Type B pancreatic cell (in vitro differentiated cells): ENCODE data around the gene DNAI2. TPM values are rescaled to one million over a fixed set of nuclear protein-coding genes. Genes with fewer than 3 reads are reported as not detected.

ENCODE experiments used
- DNase-seq: peaks from one replicate; pipeline ENCODE4 v3.0.0; 2021; ENCODE audit warnings: mixed read lengths; ENCODE audit not compliant: unreplicated experiment; ENCODE audit errors: extremely low spot score
- H3K27ac Mint-ChIP-seq: 2 replicates; pipeline ENCODE4 v1.8.0; 2021; ENCODE audit warnings: mild to moderate bottlenecking, mixed read lengths
- H3K27me3 Mint-ChIP-seq: 2 replicates; pipeline ENCODE4 v1.8.0; 2021; ENCODE audit warnings: mixed read lengths
- H3K36me3 Mint-ChIP-seq: 2 replicates; pipeline ENCODE4 v1.8.0; 2021; ENCODE audit warnings: mixed read lengths
- H3K4me1 Mint-ChIP-seq: one replicate; pipeline ENCODE4 v1.8.0; 2021; ENCODE audit warnings: mixed read lengths; ENCODE audit not compliant: unreplicated experiment
- H3K4me3 Mint-ChIP-seq: 2 replicates; pipeline ENCODE4 v1.8.0; 2021; ENCODE audit warnings: mild to moderate bottlenecking, mixed read lengths
- H3K9me3 Mint-ChIP-seq: 2 replicates; pipeline ENCODE4 v1.8.0; 2021; ENCODE audit warnings: mixed read lengths
- CTCF ChIP-seq: fragments of 200-600 bp; sonication (generic); conservative IDR thresholded peaks from 2 replicates; pipeline ENCODE4 v1.5.0; 2021; ENCODE audit warnings: antibody characterized with exemption, mild to moderate bottlenecking
- total RNA-seq: library from RNA; stranded (reverse); gene quantifications from 2 replicates; pipeline ENCODE4 v1.2.1, GENCODE V29; 2021; ENCODE audit warnings: low replicate concordance

Gene DNAI2
- total RNA-seq, 1 donor from 2014 or later, result 0.87 TPM

GRCh38 chr17:74241431-74241830 is 32.6 kb upstream of the DNAI2 start:
- TF ChIP-seq CTCF, result no peak
- no peaks in the 10 kb centered on the region for H3K27me3 Mint-ChIP-seq
- DNase-seq, result no peak
- no peak overlapping the region for H3K4me3 Mint-ChIP-seq
- no peaks in the 10 kb centered on the region for H3K9me3 Mint-ChIP-seq
- no peak overlapping the region for H3K27ac Mint-ChIP-seq
- peaks cover 17% of the 10 kb centered on the region for H3K4me1 Mint-ChIP-seq
- no peaks in the 10 kb centered on the region for H3K36me3 Mint-ChIP-seq

GRCh38 chr17:74241847-74242246 is 32.2 kb upstream of the DNAI2 start:
- Mint-ChIP-seq H3K27me3 (no peaks in the 10 kb centered on the region), H3K27ac (no peak overlapping the region), H3K9me3 (no peaks in the 10 kb centered on the region), H3K4me1 (peaks cover 16% of the 10 kb centered on the region), H3K4me3 (no peak overlapping the region), H3K36me3 (no peaks in the 10 kb centered on the region)
- TF ChIP-seq CTCF, result no peak
- no peak for DNase-seq

GRCh38 chr17:74243013-74243755 is 30.9 kb upstream of the DNAI2 start:
- no peaks in the 10 kb centered on the region for H3K36me3 Mint-ChIP-seq
- H3K4me1 Mint-ChIP-seq, result peaks cover 16% of the 10 kb centered on the region
- H3K27me3 Mint-ChIP-seq, result no peaks in the 10 kb centered on the region
- DNase-seq, result no peak
- H3K9me3 Mint-ChIP-seq, result no peaks in the 10 kb centered on the region
- TF ChIP-seq CTCF, result no peak
- no peak overlapping the region for H3K27ac Mint-ChIP-seq
- H3K4me3 Mint-ChIP-seq, result no peak overlapping the region

- no peak for TF ChIP-seq CTCF
- Mint-ChIP-seq H3K27me3 (no peaks in the 10 kb centered on the region), H3K4me3 (no peak overlapping the region), H3K9me3 (no peaks in the 10 kb centered on the region), H3K4me1 (peaks cover 16% of the 10 kb centered on the region), H3K36me3 (no peaks in the 10 kb centered on the region), H3K27ac (no peak overlapping the region)
- no peak for DNase-seq
Measured at GRCh38 chr17:74244128-74244527, 29.9 kb upstream of the DNAI2 start.

GRCh38 chr17:74244548-74244947 is 29.5 kb upstream of the DNAI2 start:
- Mint-ChIP-seq H3K9me3 (no peaks in the 10 kb centered on the region), H3K4me1 (peaks cover 16% of the 10 kb centered on the region), H3K36me3 (no peaks in the 10 kb centered on the region), H3K27ac (no peak overlapping the region), H3K4me3 (no peak overlapping the region), H3K27me3 (no peaks in the 10 kb centered on the region)
- DNase-seq, result no peak
- TF ChIP-seq CTCF, result no peak
